Sigmoid colon (tissue), 4 donors: Measurements from ENCODE around the gene GLS.

Experiments used
- EP300 ChIP-seq, 4 donors: sonication (generic); formaldehyde crosslinking; IDR thresholded peaks; one replicate each; pipeline ENCODE4 v1.6.1; 2017; ENCODE audit warnings: antibody characterized with exemption in 4 of 4
- POLR2A ChIP-seq, 2 donors: fragments of 450-650 bp; IDR thresholded peaks; one replicate each; pipeline ENCODE4 v1.6.1; 2016; ENCODE audit warnings: antibody characterized with exemption in 2 of 2, mild to moderate bottlenecking in 2 of 2, moderate library complexity in 2 of 2
- TF ChIP-seq, protein P1 (sequence below), 4 experiments: fragments of 450-650 bp in 3 of 4; fragments of 200-600 bp in 1 of 4; IDR thresholded peaks; one replicate each; pipeline ENCODE4 v1.5.1; 2016 to 2019; ENCODE audit warnings: antibody characterized with exemption in 4 of 4, mild to moderate bottlenecking in 3 of 4, moderate library complexity in 2 of 4

DNA sequence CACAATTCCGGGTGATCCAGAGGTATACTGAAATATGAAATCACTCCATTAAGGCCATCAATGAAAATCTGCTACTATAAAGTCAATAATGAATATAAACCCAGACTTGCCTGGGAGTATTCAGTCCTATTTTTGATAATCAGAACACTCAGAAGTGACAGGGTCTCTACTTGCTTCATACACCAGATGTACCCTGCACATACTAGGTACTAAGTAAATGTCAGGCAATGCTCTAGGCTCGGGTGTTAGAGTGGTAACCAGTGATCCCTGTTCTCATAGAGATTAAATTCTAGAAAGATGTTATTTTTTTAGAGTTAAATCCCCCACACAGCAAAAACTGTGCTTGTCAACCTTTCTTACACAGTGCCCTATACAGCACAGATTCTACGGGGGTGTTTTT, 121.0 kb downstream of the GLS start:
- TF ChIP-seq POLR2A (IDR thresholded peaks at IDR 0.05) (no peak), EP300 (IDR thresholded peaks at IDR 0.05) (no peak)
- TF ChIP-seq, protein P1, sequence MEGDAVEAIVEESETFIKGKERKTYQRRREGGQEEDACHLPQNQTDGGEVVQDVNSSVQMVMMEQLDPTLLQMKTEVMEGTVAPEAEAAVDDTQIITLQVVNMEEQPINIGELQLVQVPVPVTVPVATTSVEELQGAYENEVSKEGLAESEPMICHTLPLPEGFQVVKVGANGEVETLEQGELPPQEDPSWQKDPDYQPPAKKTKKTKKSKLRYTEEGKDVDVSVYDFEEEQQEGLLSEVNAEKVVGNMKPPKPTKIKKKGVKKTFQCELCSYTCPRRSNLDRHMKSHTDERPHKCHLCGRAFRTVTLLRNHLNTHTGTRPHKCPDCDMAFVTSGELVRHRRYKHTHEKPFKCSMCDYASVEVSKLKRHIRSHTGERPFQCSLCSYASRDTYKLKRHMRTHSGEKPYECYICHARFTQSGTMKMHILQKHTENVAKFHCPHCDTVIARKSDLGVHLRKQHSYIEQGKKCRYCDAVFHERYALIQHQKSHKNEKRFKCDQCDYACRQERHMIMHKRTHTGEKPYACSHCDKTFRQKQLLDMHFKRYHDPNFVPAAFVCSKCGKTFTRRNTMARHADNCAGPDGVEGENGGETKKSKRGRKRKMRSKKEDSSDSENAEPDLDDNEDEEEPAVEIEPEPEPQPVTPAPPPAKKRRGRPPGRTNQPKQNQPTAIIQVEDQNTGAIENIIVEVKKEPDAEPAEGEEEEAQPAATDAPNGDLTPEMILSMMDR (IDR thresholded peaks at IDR 0.05) = no peak
